ENCODE measurements around the gene LOC128125822.

LOC128125822 gene

GRCh38 chr6:63533952-63534351 is 38.3 kb upstream of the LOC128125822 start:
- peaks cover 9% of the 10 kb centered on the region for H3K4me1 ChIP-seq (ENCODE audit: control insufficient read depth, insufficient read depth, low read length)
- H3K79me2 ChIP-seq (ENCODE audit: control insufficient read depth, insufficient read depth, low read length): no peaks in the 10 kb centered on the region
- no TSS peak for BruUV-seq (replicated peaks)
- FAIRE-seq (no peak), ATAC-seq (no peak), DNase-seq (ENCODE audit: low read depth, low spot score) (no peak)
- H3K36me3 ChIP-seq (ENCODE audit: control insufficient read depth in 2 of 2, insufficient read depth in 2 of 2, low read length in 1 of 2): no peaks in the 10 kb centered on the region
- H3K4me2 ChIP-seq (ENCODE audit: control insufficient read depth, insufficient read depth): no peak overlapping the region
- in situ Hi-C loops (cut with MboI): no loop called here
- 96% methylated on average over 4 of the region's 4 CpGs for WGBS (ENCODE audit: insufficient coverage, insufficient replicate concordance, low lambda C conversion rate, missing lambda C conversion rate)
- no peaks in the 10 kb centered on the region for H4K20me1 ChIP-seq (ENCODE audit: control insufficient read depth, insufficient read depth)
- no peaks in the 10 kb centered on the region for H3K9me3 ChIP-seq (replicated peaks; ENCODE audit: control insufficient read depth, insufficient read depth, low read length)
- ChIA-PET POLR2A (interaction anchor here (0.6 to 1.6 kb wide), 2 partner anchors 10 to 17 kb away, joined by 3 to 4 read pairs; no protein-coding TSS in a partner anchor), RAD21 (ENCODE audit: unreplicated experiment) (no interaction called here), CTCF (interaction anchor here (1.2 to 1.7 kb wide), 3 partner anchors 15 to 32 kb away, joined by 4 to 5 read pairs (median 4); no protein-coding TSS in a partner anchor), SMC1A (ENCODE audit: uncharacterized antibody, unreplicated experiment) (interaction anchor here (1.1 to 2.6 kb wide), 4 partner anchors 9 to 29 kb away, joined by 4 to 9 read pairs (median 4); no protein-coding TSS in a partner anchor)
- no peak overlapping the region for H3K9ac ChIP-seq (ENCODE audit: control insufficient read depth, insufficient read depth, low read length)
- no peak overlapping the region for H2AFZ ChIP-seq (ENCODE audit: control insufficient read depth, low read depth, low read length)
- TF ChIP-seq FOXK2 (IDR thresholded peaks at IDR 0.05) (no peak), ATF7 (IDR thresholded peaks at IDR 0.05; ENCODE audit: low read depth) (no peak), ZBTB40 (IDR thresholded peaks at IDR 0.05; ENCODE audit: borderline replicate concordance) (no peak)
- no peak overlapping the region for H3K27ac ChIP-seq (ENCODE audit: control insufficient read depth, insufficient read depth)
- H3K27me3 ChIP-seq (replicated peaks in 1 of 2; ENCODE audit: control insufficient read depth in 2 of 2, insufficient read depth in 2 of 2, low read length in 1 of 2): no peaks in the 10 kb centered on the region
- H3K4me3 ChIP-seq: no peak overlapping the region
- intact Hi-C loops (cut with micrococcal nuclease; ENCODE audit: unreplicated experiment): no loop called here

All from GM12878 (cell line).